A673 (cell line): ENCODE data around the gene NME1. TPM values are rescaled to one million over a fixed set of nuclear protein-coding genes. Genes with fewer than 3 reads are reported as not detected.
"Not testable (repeated sequence)": the region's sequence is repeated elsewhere in the genome, so short reads cannot be mapped to it uniquely, and the experiment has no call there.

Source experiments
- BruUV-seq: library from RNA; stranded (reverse); fragments of 400-500 nt; replicated peaks from 2 replicates; lab custom pipeline; 2021; lab: Mats Ljungman, UMichigan
- CTCF ChIA-PET: fragments of 300-600 bp; sonication (Branson Sonifier 250); formaldehyde crosslinking; loops from one replicate; lab custom pipeline; 2022; ENCODE audit warnings: antibody characterized with exemption; lab: Charles Lee
- POLR2A ChIA-PET: fragments of 300-600 bp; sonication (Branson Sonifier 250); formaldehyde crosslinking; loops from one replicate; lab custom pipeline; 2022; ENCODE audit warnings: antibody characterized with exemption; ENCODE audit not compliant: low non-redundant PET; lab: Charles Lee
- DNase-seq: peaks from one replicate; pipeline ENCODE4 v3.0.0-alpha.2; 2015; ENCODE audit warnings: low spot score
- H3K27ac ChIP-seq: fragments of 200-600 bp; sonication (generic); 2 replicates; pipeline ENCODE4 v1.5.1; 2016; ENCODE audit warnings: mixed run types, low read depth, mild to moderate bottlenecking, mixed read lengths, antibody characterized with exemption, low read length; ENCODE audit not compliant: poor library complexity, severe bottlenecking
- H3K27me3 ChIP-seq: fragments of 200-600 bp; sonication (generic); replicated peaks from 2 replicates; pipeline ENCODE4 v1.6.1; 2017; ENCODE audit warnings: mixed run types, low read depth, mild to moderate bottlenecking, mixed read lengths, antibody characterized with exemption, low read length; ENCODE audit not compliant: insufficient read depth, poor library complexity
- H3K36me3 ChIP-seq: fragments of 200-600 bp; sonication (generic); 2 replicates; pipeline ENCODE4 v1.6.1; 2016; ENCODE audit warnings: mixed run types, mild to moderate bottlenecking, mixed read lengths, antibody characterized with exemption, low read length; ENCODE audit not compliant: insufficient read depth, poor library complexity, severe bottlenecking
- H3K4me1 ChIP-seq: fragments of 200-600 bp; sonication (generic); 2 replicates; pipeline ENCODE4 v1.6.1; 2017; ENCODE audit warnings: mixed run types, mild to moderate bottlenecking, mixed read lengths, antibody characterized with exemption, low read length; ENCODE audit not compliant: insufficient read depth, poor library complexity, severe bottlenecking
- H3K4me3 ChIP-seq: fragments of 200-600 bp; sonication (generic); 2 replicates; pipeline ENCODE4 v1.5.1; 2016; ENCODE audit warnings: low read depth, mixed run types, mild to moderate bottlenecking, mixed read lengths, low read length; ENCODE audit not compliant: poor library complexity, severe bottlenecking
- H3K9me3 ChIP-seq: fragments of 200-600 bp; sonication (generic); 2 replicates; pipeline ENCODE4 v1.6.1; 2016; ENCODE audit warnings: mixed run types, low read depth, mild to moderate bottlenecking, mixed read lengths, antibody characterized with exemption, low read length; ENCODE audit not compliant: poor library complexity, severe bottlenecking
- EZH2 ChIP-seq: fragments of 200-600 bp; sonication (generic); IDR thresholded peaks from 2 replicates; pipeline ENCODE4 v1.6.1; 2017; ENCODE audit warnings: borderline replicate concordance, low read depth, mild to moderate bottlenecking, mixed read lengths, antibody characterized with exemption, low read length; ENCODE audit not compliant: poor library complexity, severe bottlenecking
- intact Hi-C: fragments of 100-400 bp; cut with micrococcal nuclease; formaldehyde crosslinking; loops from one replicate; pipeline ENCODE4 v1.10.0; 2022; ENCODE audit not compliant: unreplicated experiment
- total RNA-seq: library from RNA; stranded (reverse); gene quantifications from 2 replicates; pipeline ENCODE4 v1.2.3, GENCODE V29; 2021
- TF ChIP-seq, protein P1 (sequence below): fragments of 300-800, 200-600 bp; sonication (generic); conservative IDR thresholded peaks from 2 replicates; pipeline ENCODE4 v1.5.1; 2017; ENCODE audit warnings: low read depth, mild to moderate bottlenecking, antibody characterized with exemption, low read length, moderate library complexity, mixed read lengths

The NME1 gene
- total RNA-seq, 1 experiment from 2014 or later, result 498 TPM

DNA sequence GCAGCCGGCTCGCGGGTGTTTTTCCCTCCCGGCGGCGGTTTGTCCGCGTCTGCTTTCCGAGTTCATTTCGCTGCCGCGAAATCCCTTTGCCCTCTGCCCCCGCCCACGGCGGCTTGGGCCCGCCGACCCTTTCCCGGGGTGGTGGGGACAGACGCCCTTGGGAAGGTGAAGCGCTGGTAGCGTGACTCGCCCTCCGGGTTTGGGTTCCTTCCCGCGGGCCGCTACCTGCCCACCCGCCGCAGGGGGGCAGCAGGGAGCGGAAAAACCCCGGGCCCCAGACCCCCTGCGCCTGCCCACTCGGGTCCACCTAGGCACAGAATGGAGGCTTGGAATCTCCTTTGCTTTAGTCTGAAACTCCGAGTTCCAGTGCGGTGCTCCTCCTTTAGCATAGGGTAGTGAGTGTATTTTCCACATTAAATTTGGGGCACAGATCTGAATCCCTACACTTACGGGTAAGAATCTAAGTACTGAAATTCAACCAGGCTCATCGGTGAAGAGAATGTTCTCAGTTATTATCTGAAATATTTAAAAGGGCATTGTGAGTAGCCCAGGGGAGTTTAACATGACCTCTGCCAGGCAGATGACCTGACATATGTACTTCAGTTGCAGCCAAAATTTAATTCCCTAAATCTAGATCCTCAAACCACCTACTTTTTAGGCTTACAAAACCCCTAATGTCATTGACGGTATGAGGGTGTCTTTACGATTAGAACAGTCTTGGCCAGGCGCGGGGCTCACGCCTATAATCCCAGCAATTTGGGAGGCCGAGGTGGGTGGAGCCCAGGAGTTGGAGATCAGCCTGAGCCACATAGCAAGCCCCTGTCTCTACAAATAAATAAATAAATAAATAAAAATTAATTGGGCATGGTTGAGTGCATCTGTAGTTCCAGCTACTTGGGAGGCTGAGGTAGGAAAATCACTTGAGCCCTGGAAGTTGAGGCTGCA is 13.9 kb downstream of the NME1 start:
- DNase-seq, result peak; percentile 78
- Histone ChIP-seq H3K27me3 (no peaks in the 10 kb centered on the region), H3K9me3 (no peaks in the 10 kb centered on the region), H3K4me1 (peaks cover 17% of the 10 kb centered on the region), H3K27ac (peak overlapping the region; percentile 82), H3K4me3 (peak overlapping the region; percentile 64), H3K36me3 (peaks cover 50% of the 10 kb centered on the region)
- no peak for TF ChIP-seq EZH2
- TF ChIP-seq, protein P1, sequence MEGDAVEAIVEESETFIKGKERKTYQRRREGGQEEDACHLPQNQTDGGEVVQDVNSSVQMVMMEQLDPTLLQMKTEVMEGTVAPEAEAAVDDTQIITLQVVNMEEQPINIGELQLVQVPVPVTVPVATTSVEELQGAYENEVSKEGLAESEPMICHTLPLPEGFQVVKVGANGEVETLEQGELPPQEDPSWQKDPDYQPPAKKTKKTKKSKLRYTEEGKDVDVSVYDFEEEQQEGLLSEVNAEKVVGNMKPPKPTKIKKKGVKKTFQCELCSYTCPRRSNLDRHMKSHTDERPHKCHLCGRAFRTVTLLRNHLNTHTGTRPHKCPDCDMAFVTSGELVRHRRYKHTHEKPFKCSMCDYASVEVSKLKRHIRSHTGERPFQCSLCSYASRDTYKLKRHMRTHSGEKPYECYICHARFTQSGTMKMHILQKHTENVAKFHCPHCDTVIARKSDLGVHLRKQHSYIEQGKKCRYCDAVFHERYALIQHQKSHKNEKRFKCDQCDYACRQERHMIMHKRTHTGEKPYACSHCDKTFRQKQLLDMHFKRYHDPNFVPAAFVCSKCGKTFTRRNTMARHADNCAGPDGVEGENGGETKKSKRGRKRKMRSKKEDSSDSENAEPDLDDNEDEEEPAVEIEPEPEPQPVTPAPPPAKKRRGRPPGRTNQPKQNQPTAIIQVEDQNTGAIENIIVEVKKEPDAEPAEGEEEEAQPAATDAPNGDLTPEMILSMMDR, result peak; percentile 89
- POLR2A ChIA-PET, result no interaction called here
- intact Hi-C loops, result loop anchor here (5.0 kb wide), 1 partner anchor 300 kb away; the partner anchor contains the start of gene TOB1
- CTCF ChIA-PET, result no interaction called here
- BruUV-seq, result TSS peak; percentile 64

DNA sequence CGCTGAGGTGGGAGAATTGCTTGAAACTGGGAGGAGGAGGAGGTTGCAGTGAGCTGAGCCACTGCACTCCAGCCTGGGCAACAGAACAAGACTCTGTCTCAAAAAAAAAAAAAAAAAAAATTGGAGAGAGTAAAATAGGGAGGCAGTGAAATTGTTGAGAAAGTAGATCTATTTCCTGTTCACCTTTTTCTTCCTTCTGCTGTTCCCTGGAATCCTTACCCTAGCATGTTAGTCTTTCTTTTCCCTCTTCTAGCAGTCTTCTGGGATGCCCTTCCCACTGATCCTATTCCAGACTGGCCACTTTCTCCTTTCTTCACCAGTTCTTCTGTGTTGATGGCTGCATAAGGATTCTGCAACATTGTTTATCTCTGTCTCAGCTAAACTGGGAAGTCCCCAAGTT is 16.0 kb downstream of the NME1 start:
- ChIA-PET POLR2A (no interaction called here), CTCF (no interaction called here)
- intact Hi-C loops, result loop anchor here (5.0 kb wide), 1 partner anchor 302 kb away; the partner anchor contains the start of gene TOB1
- Histone ChIP-seq H3K36me3 (peaks cover 45% of the 10 kb centered on the region), H3K4me3 (no peak overlapping the region), H3K27me3 (no peaks in the 10 kb centered on the region), H3K9me3 (no peaks in the 10 kb centered on the region), H3K4me1 (peaks cover 17% of the 10 kb centered on the region), H3K27ac (no peak overlapping the region)
- no peak for TF ChIP-seq EZH2
- TF ChIP-seq, protein P1, result no peak
- no peak for DNase-seq
- no TSS peak for BruUV-seq

DNA sequence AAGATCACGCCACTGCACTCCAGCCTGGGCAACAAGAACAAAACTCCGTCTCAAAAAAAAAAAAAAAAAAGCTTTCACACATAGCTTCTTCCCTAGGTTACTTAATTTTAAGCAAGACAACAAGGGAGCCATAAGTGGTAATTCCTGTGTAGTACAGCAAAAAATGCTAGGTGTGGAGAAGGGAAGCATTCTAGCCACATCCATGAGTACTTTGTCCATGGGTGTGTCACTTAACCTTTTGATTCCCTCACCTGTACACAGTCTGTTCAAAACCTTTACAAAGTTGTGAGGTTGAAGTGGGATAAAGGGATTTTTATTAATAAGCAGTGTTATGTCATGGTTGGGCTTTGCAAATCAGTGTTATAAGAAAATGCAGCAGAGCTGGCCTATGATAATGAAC is 17.4 kb downstream of the NME1 start:
- no peak for DNase-seq
- no peak overlapping the region for H3K27ac ChIP-seq
- no peak for TF ChIP-seq EZH2
- TF ChIP-seq, protein P1, result no peak
- no peak overlapping the region for H3K4me3 ChIP-seq
- peaks cover 13% of the 10 kb centered on the region for H3K4me1 ChIP-seq
- ChIA-PET CTCF (no interaction called here), POLR2A (interaction anchor here (0.6 kb wide), 2 partner anchors 29 to 1561 kb away, joined by 7 to 8 read pairs; no protein-coding TSS in a partner anchor)
- H3K27me3 ChIP-seq, result no peaks in the 10 kb centered on the region
- BruUV-seq, result no TSS peak
- H3K9me3 ChIP-seq, result no peaks in the 10 kb centered on the region
- intact Hi-C loops, result no loop called here
- H3K36me3 ChIP-seq, result peaks cover 45% of the 10 kb centered on the region

DNA sequence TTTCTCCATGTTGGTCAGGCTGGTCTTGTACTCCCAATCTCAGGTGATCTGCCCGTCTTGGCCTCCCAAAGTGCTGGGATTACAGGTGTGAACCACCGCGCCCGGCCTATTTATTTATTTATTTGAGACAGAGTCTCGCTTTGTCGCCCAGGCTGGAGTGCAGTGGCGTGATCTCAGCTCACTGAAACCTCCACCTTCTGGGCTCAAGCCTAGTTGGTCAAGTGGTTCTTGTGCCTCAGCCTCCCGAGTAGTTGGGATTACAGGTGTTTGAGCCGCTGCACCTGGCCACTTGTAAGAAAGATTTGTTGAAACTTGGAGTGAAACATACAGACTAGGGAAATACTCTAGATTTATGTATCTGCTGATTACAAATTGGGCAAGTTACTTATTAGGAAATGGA is 18.7 kb downstream of the NME1 start:
- H3K4me3 ChIP-seq, DNase-seq, H3K9me3 ChIP-seq, POLR2A ChIA-PET, H3K27ac ChIP-seq, CTCF ChIA-PET, BruUV-seq, intact Hi-C loops, H3K27me3 ChIP-seq: not testable (repeated sequence)
- Histone ChIP-seq H3K36me3 (peaks cover 46% of the 10 kb centered on the region), H3K4me1 (peaks cover 11% of the 10 kb centered on the region)
